Tibial nerve (tissue), 4 donors: Measurements from ENCODE around the gene MYO1H. TPM values are rescaled to one million over a fixed set of nuclear protein-coding genes. Genes with fewer than 3 reads are reported as not detected.

Experiments
- DNase-seq, 2 donors: peaks; one replicate each; pipeline ENCODE4 v3.0.0-alpha.2; 2019; ENCODE audit warnings: low spot score in 2 of 2
- H3K27ac ChIP-seq, 4 donors: fragments of 200-600 bp; sonication (generic) in 3 of 4; one replicate each; pipeline ENCODE4 v1.5.1; 2017 to 2019; ENCODE audit warnings: mild to moderate bottlenecking in 1 of 4
- H3K27me3 ChIP-seq, 2 donors: fragments of 200-600 bp; sonication (generic) in 1 of 2; one replicate each; pipeline versions ENCODE4 v1.5.1 to v1.6.0; 2017 to 2019
- H3K36me3 ChIP-seq, 3 donors: fragments of 200-600 bp; sonication (generic); one replicate each; pipeline ENCODE4 v1.5.1; 2018 to 2019
- H3K4me1 ChIP-seq, 4 donors: fragments of 200-600 bp; sonication (generic) in 3 of 4; one replicate each; pipeline ENCODE4 v1.5.1; 2017 to 2019
- H3K4me3 ChIP-seq, 4 donors: fragments of 200-600 bp; sonication (generic) in 3 of 4; one replicate each; pipeline ENCODE4 v1.5.1; 2017 to 2019; ENCODE audit warnings: mild to moderate bottlenecking in 1 of 4, moderate library complexity in 1 of 4
- H3K9me3 ChIP-seq, 4 donors: fragments of 200-600 bp; sonication (generic) in 3 of 4; one replicate each; pipeline ENCODE4 v1.5.1; 2017 to 2019
- EP300 ChIP-seq, 2 donors: sonication (generic); formaldehyde crosslinking; IDR thresholded peaks; one replicate each; pipeline ENCODE4 v1.6.1; 2017; ENCODE audit warnings: antibody characterized with exemption in 2 of 2, mild to moderate bottlenecking in 1 of 2
- POLR2A ChIP-seq, 2 donors: fragments of 450-650 bp; IDR thresholded peaks; one replicate each; pipeline ENCODE4 v1.6.1; 2017; ENCODE audit warnings: antibody characterized with exemption in 2 of 2, mild to moderate bottlenecking in 2 of 2, moderate library complexity in 2 of 2
- WGBS, 2 donors: methylation state at CpG; one replicate each; pipeline ENCODE4 v1.1.5; 2018; 5-methylcytosine and 5-hydroxymethylcytosine counted together
- total RNA-seq, 4 donors: library from RNA; depleted of rRNA; stranded (reverse); fragments of >200 nt; gene quantifications; one replicate each; pipeline ENCODE4 v1.1.0, GENCODE V29; 2016
- TF ChIP-seq, protein P1 (sequence below), 5 experiments: fragments of 200-600 bp in 3 of 5; fragments of 450-650 bp in 2 of 5; sonication (generic) in 3 of 5; IDR thresholded peaks; one replicate each; pipeline ENCODE4 v1.5.1; 2016 to 2019; ENCODE audit warnings: antibody characterized with exemption in 5 of 5, mild to moderate bottlenecking in 3 of 5, moderate library complexity in 2 of 5

MYO1H gene
- total RNA-seq, 4 donors from 2014 or later = 0.20 TPM; not detected in 3

DNA sequence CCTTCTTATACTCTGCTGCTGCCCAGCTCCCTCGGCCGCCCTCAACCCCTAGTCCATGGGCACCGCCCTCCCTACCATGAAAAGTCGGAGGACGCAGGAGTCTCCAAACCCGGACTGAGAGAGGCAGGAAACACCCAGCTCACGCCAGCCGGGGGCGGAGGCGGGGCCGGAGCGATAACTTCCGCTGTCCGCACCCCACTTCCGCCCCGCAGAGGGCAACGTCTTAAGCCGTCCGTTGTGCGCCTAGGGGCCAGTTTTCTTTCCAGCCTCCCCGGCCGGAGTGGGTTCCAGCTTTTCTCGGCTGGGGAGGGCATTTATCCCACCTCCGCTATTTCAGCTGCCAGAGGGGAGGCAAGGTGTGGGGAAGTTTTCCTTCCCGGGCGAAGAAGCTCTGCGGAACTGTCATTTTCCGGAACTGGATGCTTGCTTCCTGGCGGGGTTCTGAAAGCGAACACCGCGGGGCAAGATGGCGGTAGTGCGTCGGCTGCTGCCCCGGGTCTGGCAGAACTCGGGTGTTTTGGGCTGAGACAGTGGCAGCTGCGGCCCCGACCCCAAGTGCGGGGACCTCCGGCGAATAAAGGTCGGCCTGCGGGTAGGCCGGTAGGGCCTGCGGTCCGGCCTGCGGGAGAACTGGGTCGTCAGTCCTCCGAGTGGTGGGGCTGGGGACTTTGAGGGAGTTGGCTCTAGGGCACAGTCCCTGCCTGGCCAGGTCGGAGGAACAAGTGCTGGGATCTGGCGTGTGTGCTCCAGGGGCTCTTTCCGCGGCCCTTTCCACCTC lies 129.7 kb downstream of the MYO1H start, which contains the start of the genes KCTD10 and UBE3B:
TSS of gene KCTD10 (minus strand) at position 116 of the 778 bp plus-strand sequence. CDS start at position 78, 38 bp downstream.
TSS of gene UBE3B (plus strand) at position 450 of the 778 bp plus-strand sequence. CDS start 5,918 bp downstream, outside the sequence.
- H3K4me3 ChIP-seq = peak within 1 kb of the TSS; percentile 68 to 95 (median 92)
- peaks cover 0 to 3% (median 0%) of the 10 kb centered on the region in 3 donors for H3K36me3 ChIP-seq
- peak; percentile 72 to 93 for TF ChIP-seq EP300 (IDR thresholded peaks at IDR 0.05)
- TF ChIP-seq POLR2A (IDR thresholded peaks at IDR 0.05) = peak in 1 of 2 donors; percentile 59
- TF ChIP-seq, protein P1, sequence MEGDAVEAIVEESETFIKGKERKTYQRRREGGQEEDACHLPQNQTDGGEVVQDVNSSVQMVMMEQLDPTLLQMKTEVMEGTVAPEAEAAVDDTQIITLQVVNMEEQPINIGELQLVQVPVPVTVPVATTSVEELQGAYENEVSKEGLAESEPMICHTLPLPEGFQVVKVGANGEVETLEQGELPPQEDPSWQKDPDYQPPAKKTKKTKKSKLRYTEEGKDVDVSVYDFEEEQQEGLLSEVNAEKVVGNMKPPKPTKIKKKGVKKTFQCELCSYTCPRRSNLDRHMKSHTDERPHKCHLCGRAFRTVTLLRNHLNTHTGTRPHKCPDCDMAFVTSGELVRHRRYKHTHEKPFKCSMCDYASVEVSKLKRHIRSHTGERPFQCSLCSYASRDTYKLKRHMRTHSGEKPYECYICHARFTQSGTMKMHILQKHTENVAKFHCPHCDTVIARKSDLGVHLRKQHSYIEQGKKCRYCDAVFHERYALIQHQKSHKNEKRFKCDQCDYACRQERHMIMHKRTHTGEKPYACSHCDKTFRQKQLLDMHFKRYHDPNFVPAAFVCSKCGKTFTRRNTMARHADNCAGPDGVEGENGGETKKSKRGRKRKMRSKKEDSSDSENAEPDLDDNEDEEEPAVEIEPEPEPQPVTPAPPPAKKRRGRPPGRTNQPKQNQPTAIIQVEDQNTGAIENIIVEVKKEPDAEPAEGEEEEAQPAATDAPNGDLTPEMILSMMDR (IDR thresholded peaks at IDR 0.05) = peak in 3 of 5 experiments; percentile 9 to 78 (median 65)
- WGBS, 2 donors = 0 to 1% methylated on average over 43 to 48 of the region's 54 CpGs
- no peaks in the 10 kb centered on the region for H3K27me3 ChIP-seq
- DNase-seq = peak; percentile 70 to 80
- H3K9me3 ChIP-seq = no peaks in the 10 kb centered on the region
- peaks cover 5 to 65% (median 29%) of the 10 kb centered on the region in 4 donors for H3K4me1 ChIP-seq
- peak within 1 kb of the TSS; percentile 91 to 98 (median 96) for H3K27ac ChIP-seq

DNA sequence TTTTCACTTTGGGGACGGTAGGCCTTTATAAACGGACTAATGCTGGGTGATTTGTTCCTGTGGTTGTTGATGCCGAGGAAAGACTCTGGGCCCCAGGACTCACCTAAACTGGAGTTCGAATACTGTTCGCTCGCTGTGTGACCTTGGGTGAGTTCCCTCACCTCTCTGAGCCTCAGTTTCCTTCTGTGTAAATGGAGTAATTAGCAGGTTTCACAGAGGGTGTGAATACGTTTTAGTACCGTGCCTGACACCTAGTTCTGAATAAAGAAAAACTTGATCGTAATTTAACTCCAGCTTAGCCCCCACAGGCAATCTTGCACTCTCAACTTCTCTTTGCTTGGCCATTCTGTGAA lies 130.2 kb downstream of the MYO1H start:
- 4 to 8% methylated on average over 9 of the region's 9 CpGs for WGBS, 2 donors
- Histone ChIP-seq H3K27ac (peak overlapping the region; percentile 91 to 98 (median 96)), H3K36me3 (peaks cover 0 to 3% (median 0%) of the 10 kb centered on the region in 3 donors), H3K4me3 (peak overlapping the region; percentile 68 to 95 (median 92)), H3K4me1 (peaks cover 5 to 60% (median 29%) of the 10 kb centered on the region in 4 donors), H3K9me3 (no peaks in the 10 kb centered on the region), H3K27me3 (no peaks in the 10 kb centered on the region)
- TF ChIP-seq, protein P1 (IDR thresholded peaks at IDR 0.05) = no peak
- TF ChIP-seq EP300 (IDR thresholded peaks at IDR 0.05) (no peak), POLR2A (IDR thresholded peaks at IDR 0.05) (no peak)
- no peak for DNase-seq

DNA sequence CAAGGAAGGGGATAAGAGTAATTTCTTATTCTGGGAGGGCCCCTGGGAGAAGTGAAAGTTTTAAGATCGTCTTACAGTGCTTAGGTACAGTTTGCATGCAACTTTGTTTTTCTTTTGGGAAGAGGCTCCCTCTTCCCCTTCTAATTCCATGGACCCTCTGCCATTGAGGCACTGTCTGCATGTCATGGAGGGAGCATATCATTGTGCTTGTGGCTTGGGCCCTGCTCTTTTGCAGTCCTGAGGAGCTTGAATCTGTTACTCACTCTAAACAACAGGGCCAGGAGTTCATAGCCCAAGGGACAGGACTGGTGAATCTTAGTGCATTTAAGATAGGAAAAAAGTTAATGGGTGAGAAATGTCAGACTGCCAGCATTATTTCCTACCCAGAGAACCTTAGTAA lies 132.1 kb downstream of the MYO1H start:
- WGBS, 2 donors = 41 to 63% methylated on average over 1 of the region's 1 CpG
- Histone ChIP-seq H3K4me3 (no peak overlapping the region), H3K36me3 (peaks cover 0 to 22% (median 13%) of the 10 kb centered on the region in 3 donors), H3K27ac (no peak overlapping the region), H3K27me3 (no peaks in the 10 kb centered on the region), H3K9me3 (no peaks in the 10 kb centered on the region), H3K4me1 (peaks cover 5 to 43% (median 28%) of the 10 kb centered on the region in 4 donors)
- no peak for DNase-seq
- TF ChIP-seq, protein P1 (IDR thresholded peaks at IDR 0.05) = no peak

DNA sequence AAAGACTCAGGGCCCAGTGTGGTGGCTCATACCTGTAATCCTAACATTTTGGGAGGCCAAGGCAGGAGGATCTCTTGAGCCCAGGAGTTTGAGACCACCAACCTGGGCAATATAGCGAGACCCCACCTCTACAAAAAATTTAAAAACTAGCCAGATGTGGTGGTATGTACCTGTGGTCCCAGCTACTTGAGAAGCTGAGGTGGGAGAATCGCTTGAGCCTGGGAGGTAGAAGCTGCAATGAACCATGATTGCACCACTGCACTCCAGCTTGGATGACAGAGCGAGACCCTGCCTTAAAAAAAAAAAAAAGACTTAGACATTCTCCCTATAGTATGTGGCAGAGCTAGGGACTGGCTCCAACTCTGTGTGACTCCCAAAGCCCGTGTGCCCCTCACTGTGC lies 132.7 kb downstream of the MYO1H start:
- Histone ChIP-seq H3K27me3 (no peaks in the 10 kb centered on the region), H3K4me1 (peaks cover 5 to 37% (median 25%) of the 10 kb centered on the region in 4 donors), H3K36me3 (peaks cover 0 to 28% (median 18%) of the 10 kb centered on the region in 3 donors), H3K4me3 (no peak overlapping the region), H3K27ac (no peak overlapping the region), H3K9me3 (no peaks in the 10 kb centered on the region)
- 92 to 97% methylated on average over 4 of the region's 4 CpGs for WGBS, 2 donors
- DNase-seq = no peak
- TF ChIP-seq EP300 (IDR thresholded peaks at IDR 0.05) (no peak), POLR2A (IDR thresholded peaks at IDR 0.05) (no peak)
- TF ChIP-seq, protein P1 (IDR thresholded peaks at IDR 0.05) = no peak

DNA sequence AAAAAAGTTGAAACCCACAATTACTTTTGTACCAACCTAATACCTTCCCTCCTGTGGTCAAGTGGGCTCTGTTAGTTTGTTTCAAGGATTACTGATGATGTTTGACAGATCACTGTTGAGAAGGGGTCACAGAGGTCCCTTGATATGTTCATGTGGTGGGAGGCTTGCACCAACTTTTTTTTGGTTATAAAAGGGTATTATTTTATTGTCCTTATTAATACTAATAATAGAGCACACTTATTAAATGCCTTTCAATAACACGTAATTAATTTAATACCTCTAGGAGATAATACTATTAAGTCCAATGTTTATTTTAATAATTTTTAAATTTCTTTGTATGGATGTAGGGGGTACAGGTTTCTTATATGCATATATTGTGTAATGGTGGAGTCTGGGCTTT lies 134.2 kb downstream of the MYO1H start:
- WGBS, 2 donors = 92 to 95% methylated on average over 1 of the region's 1 CpG
- no peaks in the 10 kb centered on the region for H3K9me3 ChIP-seq

More for the DNA sequence above, 134.2 kb downstream of the MYO1H start:
- H3K36me3 ChIP-seq = peaks cover 0 to 43% (median 31%) of the 10 kb centered on the region in 3 donors
- no peak overlapping the region for H3K27ac ChIP-seq
- H3K4me1 ChIP-seq = peaks cover 5 to 23% (median 14%) of the 10 kb centered on the region in 4 donors
- H3K27me3 ChIP-seq = no peaks in the 10 kb centered on the region
- no peak overlapping the region for H3K4me3 ChIP-seq
- no peak for DNase-seq
- TF ChIP-seq, protein P1 (IDR thresholded peaks at IDR 0.05) = no peak
- TF ChIP-seq POLR2A (IDR thresholded peaks at IDR 0.05) (no peak), EP300 (IDR thresholded peaks at IDR 0.05) (no peak)
